Cardiac fibroblast (primary cell): ENCODE results near the gene RHBDL2.
A peak's percentile ranks its signal among the peaks of the same experiment; 100 is the strongest.
"Not testable (repeated sequence)": the region's sequence is repeated elsewhere in the genome, so short reads cannot be mapped to it uniquely, and the experiment has no call there.

Experiments used
- DNase-seq, 2 donors: peaks; one replicate each; pipeline versions ENCODE4 v3.0.0 to v3.0.0-alpha.2; 2010; ENCODE audit warnings: low read depth in 2 of 2
- H3K4me3 ChIP-seq, 2 donors: replicated peaks in 1 of 2; 1 replicate in 1 of 2; 2 replicates in 1 of 2; pipeline ENCODE4 v1.5.1; 2011; ENCODE audit warnings: low read depth in 2 of 2, low read length in 2 of 2, mild to moderate bottlenecking in 2 of 2, moderate library complexity in 1 of 2
- TF ChIP-seq, protein P1 (sequence below): IDR thresholded peaks from one replicate; pipeline ENCODE4 v1.5.1; 2011; ENCODE audit warnings: low read depth, mild to moderate bottlenecking, low read length, inconsistent platforms

Gene RHBDL2

DNA sequence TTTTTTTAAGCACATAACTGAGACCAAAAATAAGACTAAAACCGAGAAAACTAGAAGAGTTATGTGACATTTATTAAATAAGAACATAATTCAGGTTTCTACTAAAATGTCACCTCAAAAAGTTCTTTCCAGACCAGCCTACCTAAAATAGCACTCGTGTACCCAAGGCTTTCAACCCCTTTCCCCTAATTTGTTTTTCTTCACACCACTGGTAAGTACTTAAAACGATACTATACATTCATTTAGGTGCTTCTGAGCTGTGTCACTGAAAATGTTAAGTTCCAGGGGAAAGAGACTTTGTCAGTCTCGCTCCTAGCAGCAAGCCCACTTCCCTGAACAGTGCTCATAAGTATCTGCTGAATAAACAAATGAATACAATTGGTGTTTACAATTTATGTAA is 88.8 kb downstream of the RHBDL2 start:
- no peak for DNase-seq
- TF ChIP-seq, protein P1, sequence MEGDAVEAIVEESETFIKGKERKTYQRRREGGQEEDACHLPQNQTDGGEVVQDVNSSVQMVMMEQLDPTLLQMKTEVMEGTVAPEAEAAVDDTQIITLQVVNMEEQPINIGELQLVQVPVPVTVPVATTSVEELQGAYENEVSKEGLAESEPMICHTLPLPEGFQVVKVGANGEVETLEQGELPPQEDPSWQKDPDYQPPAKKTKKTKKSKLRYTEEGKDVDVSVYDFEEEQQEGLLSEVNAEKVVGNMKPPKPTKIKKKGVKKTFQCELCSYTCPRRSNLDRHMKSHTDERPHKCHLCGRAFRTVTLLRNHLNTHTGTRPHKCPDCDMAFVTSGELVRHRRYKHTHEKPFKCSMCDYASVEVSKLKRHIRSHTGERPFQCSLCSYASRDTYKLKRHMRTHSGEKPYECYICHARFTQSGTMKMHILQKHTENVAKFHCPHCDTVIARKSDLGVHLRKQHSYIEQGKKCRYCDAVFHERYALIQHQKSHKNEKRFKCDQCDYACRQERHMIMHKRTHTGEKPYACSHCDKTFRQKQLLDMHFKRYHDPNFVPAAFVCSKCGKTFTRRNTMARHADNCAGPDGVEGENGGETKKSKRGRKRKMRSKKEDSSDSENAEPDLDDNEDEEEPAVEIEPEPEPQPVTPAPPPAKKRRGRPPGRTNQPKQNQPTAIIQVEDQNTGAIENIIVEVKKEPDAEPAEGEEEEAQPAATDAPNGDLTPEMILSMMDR = no peak

DNA sequence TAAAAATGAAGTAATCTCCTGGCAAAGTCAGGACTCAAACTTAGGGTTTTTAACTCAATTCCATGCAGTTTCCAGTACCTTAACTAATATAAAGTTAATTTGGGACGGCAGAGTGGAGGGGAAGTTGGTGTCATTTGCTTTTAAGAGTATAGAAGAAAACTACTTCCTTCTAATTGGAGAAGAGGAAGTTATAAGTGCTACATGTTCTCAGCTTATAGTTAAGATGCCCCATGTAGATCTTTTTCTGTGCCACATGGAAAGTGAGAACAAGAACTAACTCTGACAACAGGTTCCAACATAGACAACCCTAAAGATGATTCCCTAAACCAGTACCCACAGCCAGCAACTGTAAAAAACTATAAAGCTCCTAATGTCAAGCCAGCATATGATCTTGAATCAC is 93.6 kb downstream of the RHBDL2 start:
- no peak overlapping the region for H3K4me3 ChIP-seq
- no peak for DNase-seq
- TF ChIP-seq, protein P1 = no peak

More for the DNA sequence above, 88.8 kb downstream of the RHBDL2 start:
- H3K4me3 ChIP-seq = no peak overlapping the region

DNA sequence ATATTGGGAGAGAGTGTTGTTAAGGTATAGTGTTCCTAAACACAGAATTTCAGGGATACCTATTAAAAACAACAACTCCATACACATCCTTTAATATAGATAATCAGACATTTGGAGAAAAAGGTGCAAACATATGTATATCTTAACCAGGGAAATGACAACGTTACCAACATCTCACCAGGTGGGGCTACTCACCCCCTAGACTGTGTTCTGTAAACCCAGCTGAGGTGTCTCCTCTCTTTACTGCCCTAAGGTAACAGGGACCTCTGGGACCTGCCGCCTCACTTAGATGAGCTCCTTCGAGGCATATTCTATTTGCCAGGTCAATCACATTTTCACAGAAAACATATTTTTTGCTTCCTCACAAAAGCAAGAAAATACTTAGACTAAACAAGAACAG is 95.4 kb downstream of the RHBDL2 start:
- DNase-seq = no peak
- H3K4me3 ChIP-seq = no peak overlapping the region
- TF ChIP-seq, protein P1 = no peak

DNA sequence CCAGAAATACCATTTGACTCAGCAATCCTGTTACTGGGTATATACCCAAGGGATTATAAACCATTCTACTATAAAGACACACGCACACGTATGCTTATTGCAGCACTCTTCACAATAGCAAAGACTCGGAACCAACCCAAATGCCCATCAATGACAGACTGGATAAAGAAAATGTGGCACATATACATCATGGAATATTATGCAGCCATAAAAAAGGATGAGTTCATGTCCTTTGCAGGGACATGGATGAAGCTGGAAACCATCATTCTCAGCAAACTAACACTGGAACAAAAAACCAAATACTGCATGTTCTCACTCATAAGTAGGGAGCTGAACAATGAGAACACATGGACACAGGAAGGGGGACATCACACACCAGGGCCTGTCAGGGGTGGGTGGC is 96.5 kb downstream of the RHBDL2 start:
- H3K4me3 ChIP-seq, DNase-seq: not testable (repeated sequence)

DNA sequence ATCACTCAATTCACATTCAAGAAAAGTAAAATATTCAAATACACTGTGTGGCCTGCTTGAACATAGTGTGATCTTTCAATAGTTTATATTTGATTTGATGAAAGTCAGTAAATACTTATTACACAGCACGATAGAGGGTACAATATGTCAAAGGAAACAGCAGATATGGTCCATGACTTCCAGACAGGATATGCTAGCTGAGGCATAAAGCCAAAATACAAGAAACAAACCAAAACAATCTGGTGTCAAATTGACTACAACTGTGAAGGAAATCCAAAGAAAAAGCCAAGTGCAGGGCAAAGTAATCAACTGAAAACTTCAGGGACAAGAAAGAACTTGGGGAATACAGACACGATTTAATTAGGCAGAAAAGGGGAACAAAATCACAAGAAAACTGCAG is 101.3 kb downstream of the RHBDL2 start:
- TF ChIP-seq, protein P1 = no peak

DNA sequence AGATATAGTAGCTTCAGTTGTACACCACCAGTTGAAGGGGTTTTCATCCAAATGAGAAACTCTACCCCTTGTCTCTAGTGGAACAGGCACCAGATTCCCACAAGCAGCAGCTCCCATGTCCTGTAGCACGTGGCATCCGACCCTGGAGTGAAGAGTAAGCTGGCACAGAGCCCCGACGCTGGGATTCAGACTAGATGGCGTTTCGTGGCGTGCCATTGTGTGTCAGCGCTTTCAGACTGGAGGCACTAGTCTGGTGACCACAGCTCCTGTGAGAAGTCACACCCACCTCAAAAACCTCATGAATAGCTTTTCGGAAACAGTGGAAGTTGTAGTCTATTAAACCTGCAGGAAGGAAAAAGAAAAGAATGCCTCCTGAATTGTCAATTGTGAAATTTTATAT is 102.3 kb downstream of the RHBDL2 start:
- DNase-seq = no peak
- TF ChIP-seq, protein P1 = no peak

More for the DNA sequence above, 101.3 kb downstream of the RHBDL2 start:
- H3K4me3 ChIP-seq = no peak overlapping the region
- peak in 1 of 2 donors; percentile 18 for DNase-seq

DNA sequence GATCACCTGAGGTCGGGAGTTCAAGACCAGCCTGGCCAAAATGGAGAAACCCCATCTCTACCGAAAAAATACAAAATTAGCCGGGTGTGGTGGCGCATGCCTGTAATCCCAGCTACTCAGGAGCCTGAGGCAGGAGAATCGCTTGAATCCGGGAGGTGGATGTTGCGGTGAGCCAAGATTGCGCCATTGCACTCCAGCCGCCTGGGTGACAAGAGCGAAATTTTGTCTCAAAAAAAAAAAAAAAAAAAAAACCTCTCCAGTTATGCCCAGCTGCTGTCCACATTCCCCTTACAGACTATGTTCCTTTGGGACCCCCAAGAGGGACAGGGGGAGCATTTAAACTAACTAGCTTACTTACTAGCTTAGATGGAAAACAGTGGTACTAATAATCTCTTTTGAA is 105.3 kb downstream of the RHBDL2 start:
- H3K4me3 ChIP-seq, DNase-seq: not testable (repeated sequence)

More for the DNA sequence above, 102.3 kb downstream of the RHBDL2 start:
- H3K4me3 ChIP-seq = no peak overlapping the region
